GM23338 (cell line): ENCODE data around the gene CLIC5.

Source experiments
- CREB1 ChIP-seq: fragments of 250-450 bp; sonication (Bioruptor Pico); IDR thresholded peaks from 2 replicates; pipeline ENCODE4 v1.5.0; 2020; ENCODE audit warnings: low read depth, mild to moderate bottlenecking, moderate library complexity
- EZH2phosphoT487 ChIP-seq: fragments of 200-600 bp; sonication (generic); IDR thresholded peaks from one replicate; pipeline ENCODE4 v1.8.1; 2018; ENCODE audit warnings: antibody characterized with exemption; ENCODE audit not compliant: unreplicated experiment
- POLR2AphosphoS5 ChIP-seq: IDR thresholded peaks from 2 replicates; pipeline ENCODE4 v1.6.1; 2016; ENCODE audit warnings: antibody characterized with exemption, low read depth
- TF ChIP-seq, protein P1 (sequence below), 2 experiments: fragments of 200-600 bp in 1 of 2; sonication (generic) in 1 of 2; conservative IDR thresholded peaks; 2 replicates each; pipeline versions ENCODE4 v1.5.1 to v1.6.1; 2016 to 2017; ENCODE audit warnings: antibody characterized with exemption in 2 of 2, low read depth in 2 of 2, mild to moderate bottlenecking in 2 of 2, moderate library complexity in 1 of 2

DNA sequence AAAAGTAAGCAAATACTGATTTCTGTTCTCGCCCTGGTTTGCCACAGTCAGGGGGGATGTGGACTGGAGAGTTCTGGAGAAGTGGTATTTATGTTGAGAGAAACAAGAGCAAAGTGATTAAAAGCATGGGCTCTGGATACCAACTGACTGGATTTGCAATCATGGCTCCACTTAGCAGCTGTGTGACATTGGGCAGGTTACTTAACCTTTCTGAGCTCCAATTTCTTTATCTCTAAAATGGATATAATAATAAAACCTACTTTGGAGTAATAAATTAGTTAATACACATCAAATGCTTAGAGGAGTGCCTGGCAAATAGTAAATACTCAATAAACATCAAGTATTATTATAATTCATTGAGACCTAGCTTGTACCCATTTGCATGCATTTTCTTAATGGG lies 111.7 kb downstream of the CLIC5 start:
- TF ChIP-seq EZH2phosphoT487 (no peak), POLR2AphosphoS5 (no peak), CREB1 (CRISPR knock-in tag) (no peak)
- TF ChIP-seq, protein P1, sequence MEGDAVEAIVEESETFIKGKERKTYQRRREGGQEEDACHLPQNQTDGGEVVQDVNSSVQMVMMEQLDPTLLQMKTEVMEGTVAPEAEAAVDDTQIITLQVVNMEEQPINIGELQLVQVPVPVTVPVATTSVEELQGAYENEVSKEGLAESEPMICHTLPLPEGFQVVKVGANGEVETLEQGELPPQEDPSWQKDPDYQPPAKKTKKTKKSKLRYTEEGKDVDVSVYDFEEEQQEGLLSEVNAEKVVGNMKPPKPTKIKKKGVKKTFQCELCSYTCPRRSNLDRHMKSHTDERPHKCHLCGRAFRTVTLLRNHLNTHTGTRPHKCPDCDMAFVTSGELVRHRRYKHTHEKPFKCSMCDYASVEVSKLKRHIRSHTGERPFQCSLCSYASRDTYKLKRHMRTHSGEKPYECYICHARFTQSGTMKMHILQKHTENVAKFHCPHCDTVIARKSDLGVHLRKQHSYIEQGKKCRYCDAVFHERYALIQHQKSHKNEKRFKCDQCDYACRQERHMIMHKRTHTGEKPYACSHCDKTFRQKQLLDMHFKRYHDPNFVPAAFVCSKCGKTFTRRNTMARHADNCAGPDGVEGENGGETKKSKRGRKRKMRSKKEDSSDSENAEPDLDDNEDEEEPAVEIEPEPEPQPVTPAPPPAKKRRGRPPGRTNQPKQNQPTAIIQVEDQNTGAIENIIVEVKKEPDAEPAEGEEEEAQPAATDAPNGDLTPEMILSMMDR (conservative IDR thresholded peaks at IDR 0.05; ENCODE audit: low read depth in 2 of 2) = no peak
